ENCODE results near the gene PROX2.

DNA sequence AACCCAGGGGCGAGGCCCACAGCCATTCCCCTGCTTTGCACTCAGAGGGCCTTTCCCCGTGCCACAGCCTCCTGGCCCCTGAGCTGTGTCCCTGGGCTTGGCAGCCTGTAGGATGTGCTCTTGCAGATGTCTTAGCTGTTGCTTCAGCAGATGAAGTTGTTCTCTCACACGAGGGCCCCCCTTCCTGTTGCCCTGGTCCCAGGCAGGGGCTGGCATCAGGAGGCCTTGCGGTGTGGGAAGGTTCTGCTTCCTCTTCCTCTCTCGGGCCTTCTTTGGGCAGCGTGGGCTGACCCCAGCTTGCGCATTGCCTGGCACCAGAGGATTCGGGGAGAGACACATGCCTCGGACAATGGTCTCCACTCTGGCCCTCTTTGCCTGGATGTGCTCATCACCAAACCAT is 12.7 kb downstream of the PROX2 start:
- TF ChIP-seq, protein P1, sequence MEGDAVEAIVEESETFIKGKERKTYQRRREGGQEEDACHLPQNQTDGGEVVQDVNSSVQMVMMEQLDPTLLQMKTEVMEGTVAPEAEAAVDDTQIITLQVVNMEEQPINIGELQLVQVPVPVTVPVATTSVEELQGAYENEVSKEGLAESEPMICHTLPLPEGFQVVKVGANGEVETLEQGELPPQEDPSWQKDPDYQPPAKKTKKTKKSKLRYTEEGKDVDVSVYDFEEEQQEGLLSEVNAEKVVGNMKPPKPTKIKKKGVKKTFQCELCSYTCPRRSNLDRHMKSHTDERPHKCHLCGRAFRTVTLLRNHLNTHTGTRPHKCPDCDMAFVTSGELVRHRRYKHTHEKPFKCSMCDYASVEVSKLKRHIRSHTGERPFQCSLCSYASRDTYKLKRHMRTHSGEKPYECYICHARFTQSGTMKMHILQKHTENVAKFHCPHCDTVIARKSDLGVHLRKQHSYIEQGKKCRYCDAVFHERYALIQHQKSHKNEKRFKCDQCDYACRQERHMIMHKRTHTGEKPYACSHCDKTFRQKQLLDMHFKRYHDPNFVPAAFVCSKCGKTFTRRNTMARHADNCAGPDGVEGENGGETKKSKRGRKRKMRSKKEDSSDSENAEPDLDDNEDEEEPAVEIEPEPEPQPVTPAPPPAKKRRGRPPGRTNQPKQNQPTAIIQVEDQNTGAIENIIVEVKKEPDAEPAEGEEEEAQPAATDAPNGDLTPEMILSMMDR (IDR thresholded peaks at IDR 0.05), result no peak
- TF ChIP-seq POLR2A (IDR thresholded peaks at IDR 0.05) (no peak), EP300 (IDR thresholded peaks at IDR 0.05) (no peak)

Measured in ovary (tissue), 3 donors.